ENCODE measurements around the gene LRP1B.

Gene LRP1B

DNA sequence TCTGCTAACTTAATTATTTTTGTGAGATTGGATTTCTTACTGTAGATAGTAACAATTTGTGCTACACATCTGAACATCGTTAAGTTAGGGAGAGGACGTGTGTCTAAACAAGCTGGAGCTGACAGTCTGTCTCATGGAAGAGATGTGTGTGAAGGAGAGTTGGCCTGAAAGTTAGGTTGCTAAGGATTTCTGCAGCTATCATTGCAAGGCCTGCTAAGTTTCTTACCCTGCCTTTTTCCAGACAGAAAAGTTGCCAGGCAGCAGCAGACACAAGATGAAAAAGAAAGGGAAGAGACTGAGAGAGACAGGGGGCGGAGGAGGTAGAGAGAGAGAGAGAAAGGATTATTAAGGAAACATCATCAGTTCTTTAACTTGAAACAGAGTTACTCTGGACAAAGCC lies 4.1 kb upstream of the LRP1B start:
- TF ChIP-seq, protein P1, sequence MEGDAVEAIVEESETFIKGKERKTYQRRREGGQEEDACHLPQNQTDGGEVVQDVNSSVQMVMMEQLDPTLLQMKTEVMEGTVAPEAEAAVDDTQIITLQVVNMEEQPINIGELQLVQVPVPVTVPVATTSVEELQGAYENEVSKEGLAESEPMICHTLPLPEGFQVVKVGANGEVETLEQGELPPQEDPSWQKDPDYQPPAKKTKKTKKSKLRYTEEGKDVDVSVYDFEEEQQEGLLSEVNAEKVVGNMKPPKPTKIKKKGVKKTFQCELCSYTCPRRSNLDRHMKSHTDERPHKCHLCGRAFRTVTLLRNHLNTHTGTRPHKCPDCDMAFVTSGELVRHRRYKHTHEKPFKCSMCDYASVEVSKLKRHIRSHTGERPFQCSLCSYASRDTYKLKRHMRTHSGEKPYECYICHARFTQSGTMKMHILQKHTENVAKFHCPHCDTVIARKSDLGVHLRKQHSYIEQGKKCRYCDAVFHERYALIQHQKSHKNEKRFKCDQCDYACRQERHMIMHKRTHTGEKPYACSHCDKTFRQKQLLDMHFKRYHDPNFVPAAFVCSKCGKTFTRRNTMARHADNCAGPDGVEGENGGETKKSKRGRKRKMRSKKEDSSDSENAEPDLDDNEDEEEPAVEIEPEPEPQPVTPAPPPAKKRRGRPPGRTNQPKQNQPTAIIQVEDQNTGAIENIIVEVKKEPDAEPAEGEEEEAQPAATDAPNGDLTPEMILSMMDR (conservative IDR thresholded peaks at IDR 0.05) = no peak
- no peak overlapping the region for H3K27ac ChIP-seq

DNA sequence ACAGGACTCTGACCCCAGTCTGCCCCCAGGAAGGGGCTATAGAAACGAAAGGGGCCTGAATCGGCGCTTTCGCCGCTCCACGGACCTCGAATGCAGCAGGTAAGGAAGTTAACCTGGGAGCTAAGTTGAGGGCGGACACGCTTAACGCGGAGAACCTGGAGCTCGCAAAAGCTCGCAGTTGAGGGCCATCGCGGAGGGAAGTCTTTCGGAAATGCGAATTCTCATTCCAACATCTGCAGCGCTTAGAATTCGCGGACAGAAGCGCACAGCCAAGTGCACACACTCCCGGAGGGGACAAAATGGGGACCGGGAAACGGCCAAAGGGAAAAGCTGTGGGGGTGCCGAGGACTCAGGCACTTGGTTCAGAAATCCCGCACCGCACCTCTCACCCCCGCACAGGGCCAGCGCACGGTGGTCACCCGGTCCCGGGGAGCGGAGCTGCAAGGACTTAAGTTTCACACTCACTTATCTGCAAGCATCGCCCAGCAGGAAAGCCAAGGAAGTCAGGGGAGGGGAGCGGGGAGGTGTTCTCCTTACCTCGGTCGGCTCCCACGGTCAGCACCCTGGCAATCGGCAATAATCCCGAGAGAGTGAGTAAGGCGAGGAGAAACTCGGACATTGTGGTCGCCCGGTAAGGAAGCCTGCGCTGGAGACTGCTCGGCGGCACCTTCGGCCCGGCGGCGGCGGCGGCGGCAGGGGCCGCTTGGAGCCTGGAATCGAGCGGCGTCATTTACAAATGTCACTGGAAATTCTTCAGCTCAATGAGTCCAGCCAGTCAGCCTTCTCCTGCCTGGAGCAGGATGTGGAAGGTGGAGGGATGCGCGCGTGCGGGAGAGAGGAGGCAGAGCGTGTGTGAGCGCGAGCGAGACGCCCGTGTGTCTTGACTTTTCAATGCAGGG lies 456 bp downstream of the LRP1B start:
- no peak overlapping the region for H3K27ac ChIP-seq
- TF ChIP-seq, protein P1 (conservative IDR thresholded peaks at IDR 0.05) = no peak

DNA sequence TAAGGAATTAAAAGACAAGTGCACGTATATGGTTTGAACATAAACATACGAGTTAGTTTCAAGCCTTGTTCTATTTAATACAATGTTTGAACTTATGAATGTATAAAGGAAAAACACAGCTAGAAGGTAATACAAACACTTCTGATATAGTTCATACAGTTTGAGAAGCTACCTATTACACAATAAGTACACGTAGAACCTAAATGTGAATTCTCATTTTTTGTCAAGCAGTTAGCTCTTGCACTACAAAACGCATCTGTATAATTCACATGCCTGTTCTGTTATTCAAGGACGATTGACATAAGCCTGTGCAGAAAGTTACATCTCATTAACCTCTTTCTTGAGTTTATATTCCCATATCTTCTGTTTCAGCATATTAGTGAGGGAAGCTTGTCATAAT lies 2.7 kb downstream of the LRP1B start:
- TF ChIP-seq, protein P1 (conservative IDR thresholded peaks at IDR 0.05) = no peak
- no peak overlapping the region for H3K27ac ChIP-seq

DNA sequence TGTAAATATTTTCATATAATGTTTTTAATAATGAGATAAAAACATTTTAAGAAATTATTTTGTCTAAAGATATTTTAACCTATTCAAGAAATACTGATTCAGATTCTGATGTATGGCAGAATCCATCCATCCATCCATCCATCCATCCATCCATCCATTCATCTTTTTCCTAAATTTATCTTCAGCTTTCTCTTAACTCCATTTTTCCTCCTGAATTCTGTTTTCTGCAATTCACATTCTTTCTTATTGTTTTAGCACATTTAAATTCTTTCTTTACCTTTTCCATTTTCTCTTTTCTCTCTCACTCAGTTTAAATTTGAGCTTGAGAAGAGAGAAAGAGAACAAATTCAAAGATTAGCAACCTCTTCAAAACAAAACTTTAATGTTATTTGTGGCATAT lies 3.6 kb downstream of the LRP1B start:
- no peak overlapping the region for H3K27ac ChIP-seq
- TF ChIP-seq, protein P1 (conservative IDR thresholded peaks at IDR 0.05) = no peak

DNA sequence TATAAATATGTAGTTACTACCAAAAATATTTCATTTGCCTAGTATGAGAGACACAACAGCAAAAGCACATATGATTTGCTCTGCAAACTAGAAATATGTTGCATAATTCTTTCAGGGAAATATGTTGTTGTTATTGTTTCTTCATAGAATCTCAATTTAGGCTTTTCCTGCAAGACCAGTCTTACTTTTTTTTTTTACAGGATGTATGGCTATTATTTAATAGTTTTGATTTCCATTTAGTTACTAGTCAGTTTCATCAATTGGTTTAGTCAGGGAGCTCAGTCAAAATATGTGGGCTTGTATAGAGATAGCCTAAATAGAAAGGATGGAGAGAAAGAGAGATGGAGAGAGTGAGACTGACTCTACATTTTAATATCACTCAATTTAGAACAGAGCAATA lies 6.1 kb downstream of the LRP1B start:
- TF ChIP-seq, protein P1 (conservative IDR thresholded peaks at IDR 0.05) = no peak
- no peak overlapping the region for H3K27ac ChIP-seq

DNA sequence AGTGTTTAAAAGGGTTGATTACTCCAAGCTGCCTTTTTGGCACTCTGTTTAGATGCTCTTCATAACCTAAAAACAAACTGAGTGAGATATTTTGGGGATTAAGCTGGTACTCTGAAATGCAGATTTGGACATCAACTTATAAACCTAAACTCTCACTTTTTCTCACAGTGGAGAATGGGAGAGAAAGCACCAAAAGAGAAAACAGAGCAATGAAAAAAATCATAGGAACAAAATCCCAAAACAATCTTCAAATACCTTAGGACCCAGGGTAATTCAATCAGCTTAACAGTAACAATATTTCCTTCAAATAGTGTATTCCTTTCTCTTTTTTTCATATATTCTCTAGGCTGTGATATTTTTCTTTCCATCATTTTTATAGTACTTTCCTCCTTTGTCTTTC lies 11.5 kb downstream of the LRP1B start:
- H3K27ac ChIP-seq = no peak overlapping the region
- TF ChIP-seq, protein P1 (conservative IDR thresholded peaks at IDR 0.05) = no peak

DNA sequence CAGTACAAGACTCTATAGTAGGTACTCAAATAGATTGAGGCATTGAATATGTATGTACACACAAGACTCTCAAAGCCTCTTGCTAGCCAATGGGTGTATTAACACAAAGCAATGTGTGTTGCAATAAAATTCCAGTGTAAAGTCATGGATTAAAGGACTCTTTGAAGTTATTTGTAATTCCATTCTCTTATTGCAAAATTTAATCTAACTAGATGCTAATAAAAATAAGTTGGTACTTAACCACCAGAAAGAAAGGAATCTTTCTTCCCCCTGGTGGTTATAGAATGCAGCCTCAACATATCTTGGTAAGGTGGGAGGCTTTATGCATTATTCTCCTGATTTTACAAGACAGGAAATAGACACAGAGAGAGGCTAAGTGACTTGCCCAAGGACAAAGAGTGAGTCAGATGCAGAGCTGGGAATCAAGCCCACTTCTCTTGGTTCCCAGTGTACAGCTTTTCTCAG lies 18.0 kb downstream of the LRP1B start:
- TF ChIP-seq, protein P1 (conservative IDR thresholded peaks at IDR 0.05) = no peak
- H3K27ac ChIP-seq = no peak overlapping the region
